NCI-H82 treated with DMSO at 0.1 percent for 48 hours (cell line): ENCODE results near the gene RIMS3.

ENCODE experiments used
- DNase-seq: peaks from one replicate; lab custom pipeline; 2025; ENCODE audit not compliant: unreplicated experiment; lab: John Stamatoyannopoulos, UW

Gene RIMS3

DNA sequence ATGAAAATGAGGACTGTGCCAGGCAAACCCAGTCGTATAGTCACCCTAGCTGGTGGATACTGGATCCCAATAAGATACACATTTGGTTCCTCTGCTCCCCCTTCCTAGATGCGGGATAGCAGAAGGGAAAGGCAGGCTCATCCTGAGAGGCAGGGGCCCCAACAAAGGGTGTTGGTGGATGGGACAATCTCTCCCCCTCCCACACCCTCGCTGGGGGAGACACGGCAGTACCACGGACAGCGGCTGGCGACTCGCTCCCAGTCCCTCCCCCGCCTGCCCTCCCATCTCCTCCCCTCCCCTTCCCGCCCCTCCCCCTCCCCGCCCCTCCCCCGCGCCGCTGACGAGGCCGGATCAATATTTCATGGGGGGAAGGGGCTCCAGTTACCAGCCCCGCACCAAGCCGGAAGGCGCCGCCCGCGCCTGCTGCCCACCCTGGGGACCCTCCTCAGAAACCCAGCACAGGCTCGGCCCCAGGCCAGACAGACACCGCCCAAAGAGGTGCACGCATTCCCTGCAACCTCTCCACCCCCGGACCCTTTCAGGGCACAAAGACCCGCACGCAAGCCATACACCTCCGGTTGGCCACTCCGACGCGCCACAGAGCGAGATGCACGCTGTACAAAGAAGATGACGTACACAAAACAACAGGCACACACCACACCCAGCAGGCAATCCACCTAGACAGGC is 11.5 kb downstream of the RIMS3 start:
- DNase-seq = no peak

DNA sequence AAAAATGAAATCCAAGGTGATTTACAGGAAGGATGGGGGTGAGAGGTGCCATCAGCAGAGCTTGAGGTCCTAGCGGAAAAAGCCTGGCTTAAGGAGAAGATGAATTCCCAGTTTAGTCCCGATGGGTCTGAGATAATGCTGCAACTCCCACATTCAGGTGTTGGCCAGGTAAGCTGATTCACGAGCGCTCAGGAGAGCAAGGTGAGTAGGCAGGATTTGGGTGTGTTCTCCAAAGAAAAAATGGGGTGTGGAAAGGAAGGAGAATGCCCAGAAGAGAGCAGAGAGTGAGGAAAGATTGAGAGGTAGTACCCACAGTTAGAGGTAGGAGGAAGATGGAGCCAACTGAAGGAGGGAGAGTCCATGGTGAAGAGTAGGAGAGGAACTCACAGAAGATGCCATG is 12.5 kb downstream of the RIMS3 start:
- no peak for DNase-seq

DNA sequence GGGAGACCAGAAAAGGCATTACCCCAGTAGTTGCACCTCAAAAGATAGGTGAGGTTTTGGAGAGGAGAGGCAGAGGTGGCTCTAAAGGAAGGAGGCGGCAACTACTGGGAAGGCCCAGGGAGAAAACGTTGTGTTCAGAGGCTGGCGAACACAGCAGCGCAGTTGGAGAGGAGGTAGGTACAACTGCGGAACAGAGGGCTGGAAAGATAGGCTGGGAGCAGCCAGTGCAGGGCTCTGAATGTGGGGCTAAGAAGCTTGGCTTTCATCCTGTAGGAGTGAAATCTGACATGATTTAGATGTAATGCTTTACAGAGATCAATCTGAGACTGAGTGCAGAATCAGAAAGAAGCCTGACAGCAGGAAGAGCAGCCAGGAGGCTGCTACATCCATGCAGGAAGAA is 13.0 kb downstream of the RIMS3 start:
- DNase-seq = no peak

DNA sequence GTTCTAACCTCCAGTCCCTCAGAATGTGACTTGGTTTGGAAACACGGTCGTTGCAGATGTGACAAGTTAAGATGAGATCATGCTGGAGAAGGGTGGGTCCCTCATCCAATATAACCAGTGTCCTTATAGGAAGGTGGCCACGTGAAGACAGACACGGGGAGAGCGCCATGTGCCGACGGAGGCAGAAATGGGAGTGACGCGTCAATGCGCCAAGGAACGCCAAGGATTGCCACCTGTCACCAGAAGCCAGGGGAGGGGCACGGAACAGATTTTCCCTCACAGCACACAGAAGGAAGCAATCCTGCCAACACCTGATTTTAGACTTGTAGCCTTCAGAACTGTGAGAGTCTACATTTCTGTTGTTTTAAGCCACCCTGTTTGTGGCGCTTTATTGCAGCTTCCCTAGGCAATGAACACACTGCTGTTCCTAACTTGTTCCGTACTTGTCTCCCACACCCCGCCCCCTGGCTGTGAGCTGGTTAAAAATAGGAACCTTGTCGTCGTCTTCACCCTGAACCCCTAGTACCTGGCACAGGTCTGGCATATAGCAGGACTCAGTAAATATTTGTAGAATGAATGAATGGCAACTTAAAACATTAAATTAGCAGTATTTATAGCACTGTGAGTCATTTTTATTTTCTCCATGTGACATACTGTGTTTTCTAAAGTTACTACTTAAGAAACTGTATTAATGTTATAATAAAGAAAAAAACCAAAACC is 14.2 kb downstream of the RIMS3 start:
- no peak for DNase-seq

DNA sequence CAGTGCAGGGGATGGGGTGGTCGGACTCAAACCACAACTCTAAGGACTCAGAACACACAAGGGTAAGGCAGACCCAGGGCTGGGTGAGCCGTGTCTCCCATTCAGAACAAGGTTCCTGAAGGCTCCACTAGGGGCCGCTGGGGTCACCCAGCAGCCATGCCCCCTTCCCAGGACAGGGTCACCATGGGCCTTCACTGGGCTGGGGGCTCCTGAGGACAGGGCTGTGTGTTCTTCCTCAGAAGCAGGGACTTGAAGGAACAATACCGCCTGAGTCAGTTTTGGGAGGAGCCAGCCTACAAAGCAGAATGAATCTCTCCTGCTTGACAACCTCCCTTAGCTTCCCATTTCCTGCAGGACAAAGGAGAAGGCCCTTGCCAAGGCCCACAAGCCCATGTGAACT is 15.4 kb downstream of the RIMS3 start:
- DNase-seq = no peak

DNA sequence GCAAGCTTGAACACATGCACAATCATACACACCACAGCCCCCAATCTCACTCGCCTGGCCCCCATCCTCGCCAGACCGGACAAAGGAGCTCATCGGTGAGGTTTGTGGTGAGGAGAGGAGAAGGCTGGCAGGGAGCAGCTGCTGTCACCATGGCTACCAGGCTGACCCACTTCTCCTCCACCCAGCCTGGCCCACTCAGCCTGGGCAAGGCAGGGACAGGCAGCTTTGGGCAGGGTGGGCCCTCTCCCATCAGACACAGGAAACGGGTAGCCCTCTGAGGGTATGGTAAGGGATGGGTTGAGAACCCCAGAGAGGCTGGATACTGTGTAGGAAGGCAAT is 15.9 kb downstream of the RIMS3 start:
- DNase-seq = no peak

DNA sequence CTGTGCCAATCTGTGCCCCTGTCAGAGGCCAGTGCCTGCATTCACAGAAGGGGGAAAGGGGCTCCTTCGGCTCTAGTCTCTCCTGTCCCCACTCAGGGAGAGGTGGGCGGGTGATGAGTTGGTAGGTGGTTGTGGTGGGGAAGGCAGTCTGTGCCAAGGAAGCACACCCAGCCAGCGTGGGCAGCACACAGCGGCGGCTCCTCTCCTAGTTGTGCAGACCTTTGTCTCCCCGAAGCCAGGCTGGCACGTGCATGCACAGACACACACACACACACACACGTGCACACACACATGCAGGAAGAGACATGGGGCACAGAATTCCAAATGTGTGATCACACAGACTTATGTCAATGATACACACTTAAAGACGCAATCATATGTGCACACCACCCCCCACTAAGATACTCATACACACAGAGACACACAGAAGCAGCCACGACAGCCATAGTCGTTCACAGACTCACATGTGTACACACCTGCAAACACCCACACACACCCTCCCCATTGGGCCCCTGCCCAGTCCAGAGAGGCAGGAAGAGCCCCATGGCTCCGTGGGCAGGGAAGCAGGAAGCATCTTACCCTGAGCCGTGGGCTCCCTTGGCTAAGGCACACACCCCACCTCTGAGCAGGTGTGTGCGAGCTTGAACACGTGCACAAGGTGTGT is 16.4 kb downstream of the RIMS3 start:
- no peak for DNase-seq

DNA sequence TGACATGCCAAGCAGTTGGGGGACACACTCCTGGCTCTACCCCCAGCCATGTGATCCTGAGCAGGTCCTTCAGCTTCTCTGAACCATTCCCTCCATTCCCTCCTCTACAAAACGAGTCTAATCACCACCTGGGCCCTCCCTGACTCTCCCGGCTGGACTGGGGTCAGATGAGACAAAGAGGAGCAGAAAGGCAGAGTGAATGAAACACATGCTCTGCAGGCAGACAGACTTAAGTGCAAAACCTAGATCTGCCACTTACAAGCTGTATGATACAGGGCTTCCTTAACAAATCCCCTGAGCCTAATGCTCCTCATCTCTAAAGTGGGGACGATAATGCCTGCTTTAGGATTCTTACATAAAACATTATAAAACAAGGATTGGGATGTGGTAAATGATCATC is 17.3 kb downstream of the RIMS3 start:
- no peak for DNase-seq

DNA sequence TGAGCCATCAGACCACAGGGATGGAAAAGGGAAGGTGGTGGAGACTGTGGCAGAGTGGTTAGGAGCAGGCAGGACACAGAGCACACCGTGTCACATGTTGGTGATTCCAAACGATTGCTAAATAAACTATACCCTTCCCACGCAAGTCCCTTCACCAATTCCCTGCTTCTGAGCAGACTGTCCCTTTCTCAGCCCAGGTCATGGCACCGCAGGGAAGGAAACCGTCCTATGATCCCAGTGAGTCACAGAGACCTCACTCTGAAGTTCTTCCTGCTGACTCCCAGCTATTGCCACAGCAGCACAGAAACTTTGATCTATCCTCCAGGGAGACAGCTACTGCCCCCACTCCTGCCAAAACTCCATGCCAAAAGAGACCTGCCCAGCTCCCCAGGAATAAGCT is 19.2 kb downstream of the RIMS3 start:
- no peak for DNase-seq

DNA sequence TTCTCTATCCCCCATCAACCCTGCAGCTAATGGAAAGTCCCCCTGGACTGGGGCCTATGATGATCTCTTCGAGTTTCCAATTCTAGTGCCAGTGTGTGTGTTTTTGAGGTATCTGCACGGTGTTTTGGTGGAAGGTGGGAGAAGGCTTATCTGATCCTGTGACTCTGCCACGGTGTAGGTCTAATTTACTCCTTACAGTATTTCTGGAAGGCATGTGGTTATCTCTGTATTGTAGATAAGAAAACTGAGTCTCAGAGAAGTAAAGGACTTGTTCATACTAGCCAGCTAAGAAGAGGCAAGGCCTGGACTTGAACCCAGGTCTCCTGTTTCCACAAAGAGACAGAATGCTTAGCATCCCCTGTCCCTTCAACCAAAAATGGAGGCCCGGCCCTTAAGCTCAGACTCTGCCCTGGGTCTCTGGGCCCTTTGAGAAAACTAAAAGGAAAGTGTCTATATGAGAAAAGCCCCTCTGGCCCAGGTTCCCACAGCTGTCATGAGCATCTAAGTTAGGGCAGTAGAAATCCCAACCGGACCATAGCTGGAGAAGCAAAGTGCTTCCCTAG is 20.3 kb downstream of the RIMS3 start:
- DNase-seq = no peak

DNA sequence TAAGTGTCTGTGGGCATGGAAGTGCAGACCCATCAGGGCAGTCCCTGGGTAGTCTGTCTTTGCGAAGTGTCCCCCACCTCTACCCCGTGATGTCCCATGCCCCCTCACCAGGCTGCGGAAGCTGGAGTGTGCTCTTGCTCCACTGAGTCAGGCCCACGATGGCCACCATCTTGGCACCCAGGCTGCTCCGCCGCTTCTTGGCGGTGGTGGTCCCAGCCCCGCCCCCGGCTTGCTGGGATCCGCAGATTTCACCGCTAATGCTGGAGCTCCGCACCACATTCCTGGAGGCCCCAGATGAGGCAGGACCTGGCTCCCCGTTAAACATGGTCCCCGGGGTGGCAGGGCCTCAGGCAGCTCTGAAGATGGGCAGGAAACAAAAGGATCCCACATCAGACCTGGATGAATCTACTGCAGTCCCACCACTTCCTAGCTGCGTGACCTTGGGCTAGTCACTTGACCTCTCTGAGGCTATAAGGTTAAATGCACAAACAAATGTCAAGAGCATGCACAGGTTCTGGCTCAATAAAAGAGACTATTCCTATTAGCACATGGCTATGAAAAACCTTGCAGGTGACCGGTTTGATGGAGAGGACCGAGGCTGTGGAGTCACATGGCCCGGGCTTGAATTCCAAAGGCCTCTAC is 23.8 kb downstream of the RIMS3 start:
- no peak for DNase-seq

DNA sequence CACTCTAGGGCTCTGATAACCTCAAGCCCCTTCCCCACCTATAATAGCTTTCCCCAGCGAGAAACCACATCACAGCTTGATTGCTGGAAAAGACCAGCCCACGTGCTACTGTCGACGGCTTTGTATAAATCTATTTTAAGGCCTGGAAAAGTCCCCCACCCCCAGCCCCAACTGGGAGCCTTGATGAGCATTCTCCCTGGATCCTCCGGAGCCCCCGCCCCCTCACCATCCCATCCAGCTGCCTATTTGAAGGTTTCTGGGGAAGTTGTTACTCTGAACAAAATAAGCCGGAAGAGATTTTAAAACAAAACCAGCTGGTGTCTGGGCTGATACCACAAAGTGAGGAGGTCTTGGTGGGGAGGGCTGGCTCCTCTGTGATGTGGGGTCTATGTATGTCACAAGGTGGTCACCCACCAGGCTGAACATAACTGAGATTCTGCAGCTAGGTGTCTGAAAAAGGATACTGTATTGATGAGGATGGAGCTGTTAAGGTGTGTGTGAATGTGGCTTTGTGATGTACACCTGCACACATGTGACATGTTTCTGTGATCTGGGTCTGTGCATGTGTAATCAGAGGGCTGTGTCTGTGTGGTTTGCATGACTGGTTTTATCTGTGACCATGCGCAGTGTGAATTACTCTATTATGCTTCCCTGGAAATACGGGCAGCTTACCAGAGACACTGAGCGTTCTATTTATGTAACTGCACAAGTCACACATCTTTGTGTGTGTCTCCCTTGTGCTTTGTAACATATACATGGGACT is 25.0 kb downstream of the RIMS3 start:
- DNase-seq = no peak

DNA sequence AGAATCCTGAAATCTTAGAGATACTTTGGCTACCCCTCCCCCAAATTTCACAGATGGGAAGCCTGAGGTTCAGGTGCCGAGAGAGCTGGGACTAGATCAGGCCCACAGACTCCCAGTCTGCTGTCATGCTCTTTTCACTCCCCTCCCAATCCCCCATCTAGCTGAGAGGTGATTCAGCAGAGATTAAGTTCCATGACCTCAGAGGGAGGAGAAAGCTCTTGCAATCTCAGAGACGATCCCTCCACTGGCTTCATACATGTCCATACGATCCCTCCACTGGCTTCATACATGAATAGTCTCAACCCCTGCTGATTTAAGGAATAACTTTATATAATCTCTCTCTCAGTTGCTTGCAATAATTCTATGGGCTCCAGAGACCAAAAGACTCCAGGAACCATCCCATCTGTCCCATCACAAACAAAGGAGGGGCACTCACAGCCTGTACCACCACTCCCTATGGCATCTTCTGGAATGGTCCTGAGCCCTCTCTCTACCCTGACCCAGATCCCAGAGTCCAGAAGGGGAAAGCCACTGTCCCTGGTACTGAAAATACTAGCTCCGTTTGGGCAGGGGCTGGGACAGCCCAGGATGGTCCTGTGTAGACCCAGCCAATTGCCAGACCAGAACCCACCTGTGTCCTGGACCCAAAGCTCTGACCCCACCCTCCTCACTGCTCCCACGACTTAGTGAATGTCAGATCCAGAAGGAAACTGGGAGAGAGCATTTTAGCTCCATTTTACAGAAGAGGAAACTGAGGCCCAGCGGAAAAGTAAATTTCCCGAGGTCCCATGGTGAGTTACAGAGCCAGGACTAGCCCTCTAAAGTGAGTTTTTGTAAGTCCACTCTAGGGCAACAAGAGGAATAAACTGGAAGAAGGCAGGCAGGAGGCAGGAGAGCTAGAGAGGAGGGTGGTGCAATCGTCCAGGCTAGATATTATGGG is 27.1 kb downstream of the RIMS3 start:
- no peak for DNase-seq

DNA sequence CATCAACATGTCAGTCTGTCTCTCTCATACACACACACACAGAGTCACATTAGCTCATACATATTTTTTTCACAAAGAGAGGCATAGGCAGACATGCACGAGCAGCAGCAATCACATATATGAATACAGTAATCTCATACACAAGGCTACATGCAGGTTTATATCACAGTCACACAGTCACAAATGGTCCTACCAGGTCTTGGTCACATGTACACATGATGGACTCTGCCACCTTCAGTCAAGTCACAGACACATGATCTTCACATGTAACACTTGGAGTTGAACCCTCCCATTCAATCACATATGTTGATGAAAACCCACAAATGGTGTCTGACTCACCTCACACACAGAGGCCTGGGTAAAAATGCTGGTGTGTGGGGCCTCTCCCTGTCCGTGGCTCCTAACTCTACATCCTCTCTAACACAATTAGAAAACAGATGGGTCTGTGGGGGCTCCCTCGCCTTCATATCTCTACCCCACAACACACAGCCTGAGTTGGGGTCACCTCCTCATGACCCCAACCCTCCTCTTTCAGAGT is 27.9 kb downstream of the RIMS3 start:
- no peak for DNase-seq

DNA sequence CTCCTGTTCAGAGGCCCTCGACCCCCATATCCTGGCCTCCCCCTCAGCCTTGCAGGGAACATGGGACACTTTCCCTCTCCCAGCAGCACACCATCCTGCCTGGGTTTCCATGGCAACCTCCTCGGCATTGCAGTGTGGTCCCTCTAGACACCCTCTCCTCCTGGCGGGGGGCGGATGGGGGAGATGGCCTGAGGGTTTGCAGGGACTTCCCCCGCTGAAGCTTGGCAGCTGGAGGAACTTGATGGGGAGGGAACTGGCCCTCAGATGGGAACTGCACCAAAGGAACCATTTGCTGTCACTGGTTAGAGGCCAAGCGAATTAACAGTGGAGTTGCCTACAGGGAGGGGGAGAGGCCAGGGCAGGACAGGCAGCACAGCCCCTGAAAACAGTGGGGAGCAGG is 28.7 kb downstream of the RIMS3 start:
- DNase-seq = no peak

DNA sequence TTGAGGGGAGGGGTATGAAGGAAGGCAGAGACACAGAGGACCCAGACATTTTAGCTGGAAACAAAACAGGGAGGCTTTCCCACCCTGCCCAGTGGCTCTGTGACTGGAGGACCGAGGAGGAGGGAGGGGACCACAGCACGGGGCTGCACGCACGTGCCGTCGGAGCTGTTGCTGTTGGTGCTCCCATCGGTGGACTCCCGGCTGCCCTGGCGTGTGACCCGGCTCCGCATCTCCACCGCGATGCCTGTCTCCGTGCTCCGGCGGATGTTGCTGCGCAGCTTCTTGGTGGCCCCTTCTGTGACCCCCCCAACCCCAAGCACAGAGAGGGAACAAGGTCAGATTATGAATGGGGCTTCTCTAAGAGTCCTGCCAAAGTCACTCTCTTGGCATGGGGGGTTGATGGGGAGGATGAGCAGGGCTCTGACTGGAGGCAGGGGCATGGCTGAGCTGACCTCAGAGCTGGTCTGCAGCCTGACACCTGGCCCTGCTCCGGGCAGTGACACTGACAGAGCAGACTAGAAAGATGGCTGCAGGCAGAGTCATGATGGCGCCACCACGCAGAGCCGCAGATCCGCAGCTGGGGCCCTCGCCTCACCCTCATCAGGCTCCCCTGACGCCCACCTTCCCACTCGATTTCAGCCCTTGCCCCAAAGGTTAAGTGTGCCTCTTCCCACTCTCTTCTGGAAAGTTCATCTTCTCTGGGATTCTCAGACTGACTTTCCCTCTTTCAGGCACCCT is 29.6 kb downstream of the RIMS3 start:
- DNase-seq = no peak

DNA sequence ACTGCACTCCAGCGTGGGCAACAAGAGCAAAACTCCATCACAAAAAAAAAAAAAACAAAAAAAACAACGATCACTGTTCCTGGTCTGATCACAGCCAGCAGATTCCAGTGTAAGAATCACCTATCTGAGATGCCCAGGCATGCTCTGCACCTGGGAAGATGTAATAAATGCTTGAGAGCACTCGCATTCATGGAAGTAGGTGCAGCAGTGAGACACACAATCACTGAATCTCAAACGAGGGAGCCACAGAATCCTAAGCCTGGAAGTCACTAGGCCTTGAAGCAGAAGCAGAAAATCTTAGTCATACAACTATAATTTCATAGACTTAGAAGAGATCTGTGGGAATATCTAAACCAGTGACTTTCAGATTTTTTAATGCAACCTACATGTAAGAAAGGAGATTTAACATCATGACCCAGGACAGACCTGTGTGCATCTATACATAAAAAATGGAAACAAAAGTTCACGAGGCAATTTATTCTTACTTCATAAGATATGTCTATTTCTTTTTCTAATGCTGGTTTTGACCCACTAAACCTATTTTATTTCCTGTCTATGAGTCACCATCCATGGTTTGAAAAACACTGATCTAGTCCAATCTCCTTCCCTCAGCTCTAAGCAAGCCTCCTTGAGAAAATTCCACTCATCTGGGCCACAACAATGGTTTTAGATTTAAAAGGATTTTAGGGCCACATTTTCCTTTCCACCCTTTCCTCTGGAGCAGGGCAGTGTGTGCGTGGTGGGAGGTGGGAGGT is 30.4 kb downstream of the RIMS3 start:
- DNase-seq = no peak

DNA sequence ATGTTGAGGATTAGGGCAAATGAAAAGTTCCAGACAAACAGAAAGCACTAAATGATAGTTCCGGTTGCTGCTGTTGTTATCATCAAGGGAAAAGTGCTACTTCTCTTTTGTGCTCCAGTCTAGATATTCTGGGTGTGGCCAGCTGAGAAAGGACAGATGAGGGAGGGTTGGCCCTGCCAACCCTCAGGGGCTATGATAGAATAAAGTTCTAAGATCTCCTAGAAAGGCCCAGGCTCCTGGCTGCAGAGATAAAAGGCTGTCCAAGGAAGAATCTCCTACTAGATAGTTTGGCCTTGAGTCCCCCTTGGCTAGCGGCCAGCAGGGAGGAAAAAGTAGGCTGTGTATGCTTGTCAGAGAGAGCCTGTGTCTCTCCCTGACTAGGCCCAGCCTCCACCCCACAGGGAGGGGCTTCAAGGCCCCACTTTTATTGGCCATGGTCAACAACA is 31.5 kb downstream of the RIMS3 start:
- DNase-seq = no peak
